Measurements from ENCODE around the gene PACC1. TPM values are rescaled to one million over a fixed set of nuclear protein-coding genes. Genes with fewer than 3 reads are reported as not detected.
"Not testable (repeated sequence)": the region's sequence is repeated elsewhere in the genome, so short reads cannot be mapped to it uniquely, and the experiment has no call there.

PACC1 gene
- polyA plus RNA-seq, 10 donors: 6.1 to 8.9 (median 7.9) TPM

- DNase-seq: no peak
These were observed 73.6 kb downstream of the PACC1 start for GRCh38 chr1:212341090-212341489.

- no peak for DNase-seq
These were observed 85.6 kb downstream of the PACC1 start for GRCh38 chr1:212329105-212329504.

GRCh38 chr1:212328248-212328647, 86.4 kb downstream of the PACC1 start:
- no peak for DNase-seq

- no peak for DNase-seq
These were observed 88.1 kb downstream of the PACC1 start for GRCh38 chr1:212326541-212326940.

- no peak for DNase-seq
These were observed 91.6 kb downstream of the PACC1 start for GRCh38 chr1:212323066-212323465.

- DNase-seq: not testable (repeated sequence)
These were observed 93.7 kb downstream of the PACC1 start for GRCh38 chr1:212321031-212321430.

- DNase-seq: no peak
These were observed 96.8 kb downstream of the PACC1 start for GRCh38 chr1:212317916-212318315.

- DNase-seq: no peak
These were observed 98.8 kb downstream of the PACC1 start for GRCh38 chr1:212315907-212316306.

GRCh38 chr1:212315184-212315583, 99.5 kb downstream of the PACC1 start:
- DNase-seq: no peak

Other genes with a start within 250 kb of the PACC1 start
- gene PPP2R5A, start 129.5 kb downstream of the PACC1 start, polyA plus RNA-seq (ENCODE audit: insufficient read length in 10 of 10): 10 to 100 TPM; 21.2 to 33.1 (median 29.3) TPM
- gene NENF, start 18.0 kb upstream of the PACC1 start, polyA plus RNA-seq (ENCODE audit: insufficient read length in 10 of 10): 10 to 100 TPM; 61.9 to 96.9 (median 80.0) TPM
- 100 to 1,000 TPM in 2 of 10 donors, 10 to 100 TPM in 7, 1 to 10 TPM in 1; 8.1 to 157 (median 28.3) TPM for gene ATF3, start 193.9 kb upstream of the PACC1 start, polyA plus RNA-seq (ENCODE audit: insufficient read length in 10 of 10)